Adrenal gland (tissue), 12 donors: ENCODE measurements around the gene STRADB. TPM values are rescaled to one million over a fixed set of nuclear protein-coding genes. Genes with fewer than 3 reads are reported as not detected.

Source experiments
- DNase-seq, 7 donors: peaks; one replicate each; pipeline ENCODE4 v3.0.0-alpha.2; 2019 to 2020
- H3K27ac ChIP-seq, 5 donors: fragments of 200-600 bp; sonication (generic) in 4 of 5; 1 replicate in 3 of 5; 2 replicates in 2 of 5; pipeline versions ENCODE4 v1.5.1 to v1.8.0; 2016 to 2020; ENCODE audit warnings: mild to moderate bottlenecking in 1 of 5
- H3K27me3 ChIP-seq: fragments of 200-600 bp; 2 replicates; pipeline ENCODE4 v1.8.0; 2021
- H3K36me3 ChIP-seq, 2 donors: fragments of 200-600 bp; replicated peaks in 1 of 2; 1 replicate in 1 of 2; 2 replicates in 1 of 2; pipeline versions ENCODE4 v1.5.1 to v1.8.0; 2018 to 2022
- H3K4me1 ChIP-seq, 2 donors: fragments of 200-600 bp; replicated peaks in 1 of 2; 1 replicate in 1 of 2; 2 replicates in 1 of 2; pipeline versions ENCODE4 v1.5.1 to v1.8.0; 2018 to 2021
- H3K4me3 ChIP-seq, 4 donors: fragments of 200-600 bp; sonication (generic) in 3 of 4; one replicate each; pipeline ENCODE4 v1.5.1; 2016 to 2018
- H3K9me3 ChIP-seq, 3 donors: fragments of 200-600 bp; sonication (generic) in 1 of 3; replicated peaks in 1 of 3; 1 replicate in 2 of 3; 2 replicates in 1 of 3; pipeline versions ENCODE4 v1.5.1 to v1.8.0; 2016 to 2021
- POLR2A ChIP-seq, 2 donors: fragments of 450-650 bp; IDR thresholded peaks; one replicate each; pipeline ENCODE4 v1.6.1; 2017; ENCODE audit warnings: antibody characterized with exemption in 2 of 2, mild to moderate bottlenecking in 2 of 2, moderate library complexity in 1 of 2
- WGBS, 4 donors: extraction: QIAGEN DNeasy Blood & Tissue Kit in 2 of 4; methylation state at CpG; one replicate each; pipeline versions ENCODE4 v1.1.5 to v1.1.7; 2013 to 2017; 5-methylcytosine and 5-hydroxymethylcytosine counted together
- intact Hi-C, 2 donors: fragments of 100-400 bp; cut with DNase I; formaldehyde crosslinking; loops; one replicate each; pipeline versions ENCODE4 v1.14.1 to v1.15.0; 2022 to 2023
- polyA plus RNA-seq, 3 donors: library from polyadenylated mRNA; stranded (reverse); fragments of 200-250 nt in 2 of 3; fragments of 350-450 nt in 1 of 3; fragmentation: Illumina TruSeq in 1 of 3; extraction: RNeasy Lipid Tissue Mini Kit (QIAGEN cat#74804) in 1 of 3; gene quantifications; one replicate each; pipeline ENCODE4 v1.2.3, GENCODE V29; 2013 to 2014
- total RNA-seq, 9 donors: library from RNA; depleted of rRNA in 4 of 9; stranded (reverse); fragments of >200 nt in 4 of 9; fragments of 120-200 nt in 1 of 9; fragmentation: NEBNext Ultra II Directional in 1 of 9; extraction: Animal tissue kit (Norgen Biotek cat#: 25700) in 1 of 9; gene quantifications; one replicate each; pipeline versions ENCODE4 v1.1.0 to v1.2.4, GENCODE V29; 2013 to 2023
- TF ChIP-seq, protein P1 (sequence below), 6 experiments: fragments of 450-650 bp in 4 of 6; fragments of 200-600 bp in 2 of 6; sonication (generic) in 1 of 6; IDR thresholded peaks; 1 replicate in 5 of 6; 2 replicates in 1 of 6; pipeline versions ENCODE4 v1.5.1 to v1.8.0; 2016 to 2021; ENCODE audit warnings: antibody characterized with exemption in 6 of 6, mild to moderate bottlenecking in 2 of 6, moderate library complexity in 1 of 6
- donor health status: healthy with polysubstance abuse.
- donor health status: Bipolar disorder and iron deficiency.
- donor health status: DM: yes; HTN: yes; CAD: no.
- donor health status: DM: no; HTN: no; CAD: no.
- donor health status: DM: no; HTN: no; CAD: no.
- donor health status: DM: yes; HTN: yes; CAD: no.

Gene STRADB
- total and polyA plus RNA-seq, 12 donors = 51.2 to 154 (median 95.0) TPM

DNA sequence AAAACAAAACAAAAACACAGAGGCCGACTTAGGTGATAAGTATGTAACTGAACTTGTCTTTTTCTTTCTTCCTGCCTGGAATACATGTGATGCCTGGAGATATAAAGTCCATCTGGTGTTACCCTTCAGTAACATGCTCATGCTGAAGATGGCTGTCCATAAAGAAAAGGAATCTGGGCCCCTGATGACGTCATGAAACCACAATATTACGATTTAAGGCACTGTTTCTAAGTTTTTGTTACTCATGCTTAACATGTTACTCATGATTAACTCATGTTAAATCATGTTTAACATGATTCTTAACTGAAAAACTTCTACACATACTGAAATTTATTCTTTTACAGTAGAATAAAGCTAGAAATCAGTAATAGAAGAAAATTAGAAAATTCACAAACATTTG lies 49.0 kb downstream of the STRADB start:
- H3K36me3 ChIP-seq = no peaks in the 10 kb centered on the region
- H3K4me3 ChIP-seq = no peak overlapping the region
- no peak overlapping the region for H3K27ac ChIP-seq
- no peak for DNase-seq
- peaks cover 0 to 11% (median 0%) of the 10 kb centered on the region in 3 donors for H3K9me3 ChIP-seq
- no peaks in the 10 kb centered on the region for H3K4me1 ChIP-seq
- TF ChIP-seq POLR2A (IDR thresholded peaks at IDR 0.05) = no peak
- TF ChIP-seq, protein P1, sequence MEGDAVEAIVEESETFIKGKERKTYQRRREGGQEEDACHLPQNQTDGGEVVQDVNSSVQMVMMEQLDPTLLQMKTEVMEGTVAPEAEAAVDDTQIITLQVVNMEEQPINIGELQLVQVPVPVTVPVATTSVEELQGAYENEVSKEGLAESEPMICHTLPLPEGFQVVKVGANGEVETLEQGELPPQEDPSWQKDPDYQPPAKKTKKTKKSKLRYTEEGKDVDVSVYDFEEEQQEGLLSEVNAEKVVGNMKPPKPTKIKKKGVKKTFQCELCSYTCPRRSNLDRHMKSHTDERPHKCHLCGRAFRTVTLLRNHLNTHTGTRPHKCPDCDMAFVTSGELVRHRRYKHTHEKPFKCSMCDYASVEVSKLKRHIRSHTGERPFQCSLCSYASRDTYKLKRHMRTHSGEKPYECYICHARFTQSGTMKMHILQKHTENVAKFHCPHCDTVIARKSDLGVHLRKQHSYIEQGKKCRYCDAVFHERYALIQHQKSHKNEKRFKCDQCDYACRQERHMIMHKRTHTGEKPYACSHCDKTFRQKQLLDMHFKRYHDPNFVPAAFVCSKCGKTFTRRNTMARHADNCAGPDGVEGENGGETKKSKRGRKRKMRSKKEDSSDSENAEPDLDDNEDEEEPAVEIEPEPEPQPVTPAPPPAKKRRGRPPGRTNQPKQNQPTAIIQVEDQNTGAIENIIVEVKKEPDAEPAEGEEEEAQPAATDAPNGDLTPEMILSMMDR (IDR thresholded peaks at IDR 0.05) = no peak
- intact Hi-C loops = no loop called here
- 73 to 87% (median 81%) methylated on average over 3 of the region's 3 CpGs for WGBS, 4 donors
- no peaks in the 10 kb centered on the region for H3K27me3 ChIP-seq

DNA sequence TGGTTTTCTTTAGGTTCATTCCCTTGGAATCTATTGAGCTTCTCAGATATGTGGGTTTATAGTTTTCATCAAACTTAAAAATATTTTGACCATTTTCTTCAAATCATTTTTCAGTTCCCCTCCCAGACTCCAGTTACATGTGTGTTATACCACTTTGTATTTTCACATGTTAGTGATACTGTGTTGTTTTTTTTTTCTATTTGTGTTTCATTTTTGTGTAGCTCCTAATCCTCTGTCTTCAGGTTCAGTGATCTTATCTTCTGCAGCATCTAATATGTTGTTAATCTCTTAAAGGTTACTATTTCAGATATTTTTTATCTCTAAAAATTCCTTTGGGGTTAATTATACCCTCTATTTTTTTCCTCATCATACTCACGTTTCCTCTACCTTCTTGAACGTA lies 51.2 kb downstream of the STRADB start:
- Histone ChIP-seq H3K4me1 (no peaks in the 10 kb centered on the region), H3K9me3 (peaks cover 0 to 11% (median 0%) of the 10 kb centered on the region in 3 donors), H3K36me3 (no peaks in the 10 kb centered on the region), H3K27me3 (no peaks in the 10 kb centered on the region), H3K27ac (no peak overlapping the region), H3K4me3 (no peak overlapping the region)
- intact Hi-C loops = no loop called here
- 89 to 95% (median 94%) methylated on average over 2 of the region's 2 CpGs for WGBS, 4 donors
- no peak for TF ChIP-seq POLR2A (IDR thresholded peaks at IDR 0.05)
- TF ChIP-seq, protein P1 (IDR thresholded peaks at IDR 0.05) = no peak
- DNase-seq = no peak

GRCh38 chr2:201507725-201508124 lies 56.2 kb downstream of the STRADB start:
- Histone ChIP-seq H3K9me3 (peaks cover 0 to 8% (median 0%) of the 10 kb centered on the region in 3 donors), H3K4me1 (no peaks in the 10 kb centered on the region), H3K36me3 (no peaks in the 10 kb centered on the region), H3K4me3 (no peak overlapping the region), H3K27ac (no peak overlapping the region), H3K27me3 (no peaks in the 10 kb centered on the region)
- TF ChIP-seq, protein P1 (IDR thresholded peaks at IDR 0.05) = no peak
- no peak for TF ChIP-seq POLR2A (IDR thresholded peaks at IDR 0.05)
- intact Hi-C loops = no loop called here
- 81 to 88% (median 85%) methylated on average over 4 of the region's 4 CpGs for WGBS, 4 donors
- DNase-seq = no peak

DNA sequence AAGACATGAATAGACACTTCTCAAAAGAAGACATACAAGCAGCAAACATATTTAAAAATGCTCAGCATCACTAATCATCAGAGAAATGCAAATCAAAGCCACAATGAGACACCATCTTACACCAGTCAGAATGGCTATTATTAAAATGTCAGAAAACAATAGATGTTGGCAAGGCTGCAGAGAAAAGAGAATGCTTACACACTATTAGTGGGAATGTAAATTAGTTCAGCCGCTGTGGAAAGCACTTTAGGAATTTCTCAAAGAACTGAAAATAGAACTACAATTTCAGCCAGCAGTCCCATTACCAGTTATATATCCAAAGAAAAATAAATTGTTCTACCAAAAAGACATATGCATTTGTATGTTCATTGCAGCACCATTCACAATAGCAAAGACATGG lies 61.7 kb downstream of the STRADB start:
- no peak overlapping the region for H3K4me3 ChIP-seq
- intact Hi-C loops = no loop called here
- H3K9me3 ChIP-seq = no peaks in the 10 kb centered on the region
- no peaks in the 10 kb centered on the region for H3K4me1 ChIP-seq
- H3K27me3 ChIP-seq = no peaks in the 10 kb centered on the region
- no peak for DNase-seq
- TF ChIP-seq, protein P1 (IDR thresholded peaks at IDR 0.05) = no peak
- no peak for TF ChIP-seq POLR2A (IDR thresholded peaks at IDR 0.05)
- no peak overlapping the region for H3K27ac ChIP-seq
- 86 to 100% (median 94%) methylated on average over 1 of the region's 1 CpG for WGBS, 4 donors
- H3K36me3 ChIP-seq = no peaks in the 10 kb centered on the region
